ENCODE data around the gene CLEC14A.

Gene CLEC14A, protein sequence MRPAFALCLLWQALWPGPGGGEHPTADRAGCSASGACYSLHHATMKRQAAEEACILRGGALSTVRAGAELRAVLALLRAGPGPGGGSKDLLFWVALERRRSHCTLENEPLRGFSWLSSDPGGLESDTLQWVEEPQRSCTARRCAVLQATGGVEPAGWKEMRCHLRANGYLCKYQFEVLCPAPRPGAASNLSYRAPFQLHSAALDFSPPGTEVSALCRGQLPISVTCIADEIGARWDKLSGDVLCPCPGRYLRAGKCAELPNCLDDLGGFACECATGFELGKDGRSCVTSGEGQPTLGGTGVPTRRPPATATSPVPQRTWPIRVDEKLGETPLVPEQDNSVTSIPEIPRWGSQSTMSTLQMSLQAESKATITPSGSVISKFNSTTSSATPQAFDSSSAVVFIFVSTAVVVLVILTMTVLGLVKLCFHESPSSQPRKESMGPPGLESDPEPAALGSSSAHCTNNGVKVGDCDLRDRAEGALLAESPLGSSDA

DNA sequence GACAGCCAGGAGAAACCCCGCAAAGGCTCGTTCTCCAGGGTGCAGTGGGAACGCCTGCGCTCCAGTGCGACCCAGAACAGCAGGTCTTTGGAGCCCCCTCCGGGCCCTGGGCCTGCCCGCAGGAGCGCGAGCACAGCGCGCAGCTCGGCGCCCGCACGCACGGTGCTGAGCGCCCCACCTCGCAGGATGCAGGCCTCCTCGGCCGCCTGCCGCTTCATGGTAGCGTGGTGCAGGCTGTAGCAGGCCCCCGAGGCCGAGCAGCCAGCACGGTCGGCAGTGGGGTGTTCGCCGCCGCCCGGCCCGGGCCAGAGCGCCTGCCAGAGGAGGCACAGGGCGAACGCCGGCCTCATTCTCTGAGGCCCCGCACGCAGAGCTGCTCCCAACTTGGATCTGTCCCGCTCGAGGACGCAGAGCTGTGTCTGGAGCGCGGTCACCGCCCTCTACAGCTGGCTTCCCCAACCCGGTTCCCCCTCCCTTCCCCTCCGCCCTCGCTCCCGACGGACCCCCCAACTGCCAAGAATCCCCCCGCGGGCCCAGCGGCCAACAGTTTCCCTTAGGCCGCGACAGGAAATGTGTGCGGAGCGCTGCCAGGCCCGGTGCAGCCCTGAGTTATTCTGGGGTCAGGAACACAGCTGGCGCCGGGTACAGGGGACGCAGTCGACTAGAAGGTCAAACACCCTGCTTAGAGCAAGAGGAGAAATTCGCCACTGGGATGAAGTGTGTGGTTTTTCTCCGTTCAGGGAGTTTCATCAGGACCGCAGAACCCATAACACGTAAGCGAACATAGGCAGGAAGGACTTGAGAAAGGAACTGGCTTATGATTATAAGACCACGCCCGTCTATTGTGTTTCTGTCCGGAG, at the start of gene CLEC14A:
Gene CLEC14A, minus strand, starts transcription at position 421 of the 860 bp plus-strand sequence. Its CDS starts 71 bp downstream, at position 350.
- DNase-seq = no peak

GRCh38 chr14:38302966-38303365, 47.1 kb upstream of the CLEC14A start:
- no peak for DNase-seq

GRCh38 chr14:38302034-38302433, 46.1 kb upstream of the CLEC14A start:
- no peak for DNase-seq

GRCh38 chr14:38297681-38298080, 41.8 kb upstream of the CLEC14A start:
- no peak for DNase-seq

DNA sequence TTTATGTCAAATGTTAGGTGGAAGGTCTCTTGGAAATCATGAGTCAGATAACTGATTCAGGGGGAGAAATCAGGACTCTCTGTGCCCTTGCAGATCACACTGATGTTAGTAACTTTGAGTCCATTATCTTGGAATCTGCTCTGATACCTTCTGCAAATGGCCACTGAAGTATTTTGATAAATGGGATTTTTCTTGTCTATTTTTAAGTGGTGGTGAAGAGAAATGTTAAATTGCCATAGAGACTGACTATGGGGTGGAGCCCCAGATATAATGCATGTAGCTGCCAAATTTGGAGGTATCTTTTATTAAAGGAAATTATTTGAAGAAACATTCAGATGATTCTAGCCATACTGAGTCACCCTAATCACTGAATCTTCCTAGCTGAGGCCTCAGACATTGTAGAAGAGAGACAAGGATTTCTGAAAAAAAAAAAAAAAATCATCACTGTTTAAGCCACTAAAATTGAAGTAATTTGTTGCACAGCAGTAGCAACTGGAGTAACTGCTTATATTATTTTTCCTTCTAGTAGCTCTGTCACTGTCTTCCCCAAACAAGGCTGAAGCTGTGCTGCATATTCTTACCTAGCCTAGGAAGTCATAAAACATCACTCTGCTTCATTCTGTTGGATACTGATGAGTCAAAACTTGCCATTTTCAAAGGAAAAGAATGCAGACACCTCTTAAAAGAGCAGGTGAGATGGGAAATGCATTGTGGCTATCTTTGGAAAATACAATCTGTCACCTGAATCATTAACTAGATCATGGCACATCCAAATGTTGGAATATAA, 36.0 kb upstream of the CLEC14A start:
- DNase-seq = no peak

- DNase-seq = no peak
These were observed 34.8 kb upstream of the CLEC14A start for GRCh38 chr14:38290601-38291188.

- DNase-seq = no peak
These were observed 30.6 kb upstream of the CLEC14A start for GRCh38 chr14:38286452-38286851.

DNA sequence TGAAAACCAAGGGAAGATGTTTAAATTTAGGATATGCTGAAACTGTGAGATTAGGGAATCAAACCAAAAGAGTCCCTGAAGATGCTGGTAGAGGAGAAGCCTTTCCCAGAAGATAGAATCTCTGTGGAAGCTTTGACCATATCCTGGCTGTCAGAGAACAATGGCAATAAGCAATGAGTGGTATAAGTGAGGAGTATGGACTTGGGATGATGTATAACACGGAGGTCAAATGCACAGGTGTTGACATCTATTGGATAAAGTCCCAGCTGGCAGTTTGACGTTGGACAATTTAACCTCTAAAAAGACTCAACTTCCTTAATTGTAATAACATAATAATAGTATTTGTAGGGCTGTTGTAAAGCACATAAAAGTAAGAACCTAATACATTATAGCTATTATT, 30.1 kb upstream of the CLEC14A start:
- DNase-seq = no peak

DNA sequence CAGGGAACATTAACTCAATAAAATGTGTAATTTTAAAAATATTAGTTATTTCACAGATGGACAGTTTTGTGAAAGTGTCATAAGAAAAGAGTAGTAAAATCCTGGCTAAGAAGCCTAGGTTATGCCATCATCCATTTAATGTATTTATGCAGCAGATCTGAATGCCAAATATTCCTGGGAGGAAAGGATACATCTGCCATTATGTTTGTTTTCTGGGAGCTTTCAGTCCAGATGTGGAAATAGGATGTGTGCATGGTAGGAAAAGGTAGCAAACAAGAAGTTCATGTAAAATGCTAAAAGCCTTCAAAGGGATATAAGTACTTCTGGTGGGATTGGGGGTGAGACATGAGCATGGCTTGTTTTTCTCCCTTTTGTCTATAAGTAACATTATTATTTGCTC, 27.0 kb upstream of the CLEC14A start:
- no peak for DNase-seq

GRCh38 chr14:38280081-38280480, 24.2 kb upstream of the CLEC14A start:
- no peak for DNase-seq

DNA sequence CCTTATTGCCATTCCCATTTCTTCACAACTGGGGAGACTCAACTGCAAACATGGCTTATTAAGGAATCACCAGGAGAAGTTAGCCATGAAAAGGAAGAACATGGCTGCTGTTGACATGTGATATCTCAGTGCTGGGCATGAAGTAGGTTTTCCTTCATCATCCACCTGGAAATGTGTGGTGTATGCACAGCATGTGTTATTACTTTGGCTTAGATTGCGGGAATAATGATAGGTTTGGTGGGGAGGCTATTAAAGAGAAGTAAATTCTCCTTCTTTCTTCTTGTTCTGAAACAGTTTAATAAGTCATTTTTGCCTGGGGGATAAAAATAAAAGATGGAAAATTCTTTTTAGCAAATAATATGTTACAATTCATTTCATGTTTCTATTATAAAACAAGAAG, 23.7 kb upstream of the CLEC14A start:
- no peak for DNase-seq

DNA sequence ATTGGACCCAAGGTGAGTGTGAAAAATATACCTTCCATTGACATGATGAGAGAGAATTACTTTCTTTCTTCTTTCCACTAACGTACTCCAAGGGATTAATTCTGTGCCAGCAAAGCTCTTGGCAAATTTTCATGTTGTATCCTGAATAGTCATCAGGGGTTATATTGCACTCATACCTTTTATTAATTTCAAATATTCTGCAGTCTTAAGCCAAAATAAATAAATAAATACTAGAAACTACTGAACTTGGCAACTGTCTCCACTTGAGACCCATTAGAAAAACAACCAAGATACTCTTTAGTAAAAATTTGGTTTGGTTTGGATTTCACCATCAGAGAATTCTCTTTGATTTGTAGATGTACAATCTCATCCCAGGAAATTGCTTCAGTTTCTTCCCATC, 22.1 kb upstream of the CLEC14A start:
- DNase-seq = no peak

GRCh38 chr14:38262844-38263243, 7.0 kb upstream of the CLEC14A start:
- no peak for DNase-seq

DNA sequence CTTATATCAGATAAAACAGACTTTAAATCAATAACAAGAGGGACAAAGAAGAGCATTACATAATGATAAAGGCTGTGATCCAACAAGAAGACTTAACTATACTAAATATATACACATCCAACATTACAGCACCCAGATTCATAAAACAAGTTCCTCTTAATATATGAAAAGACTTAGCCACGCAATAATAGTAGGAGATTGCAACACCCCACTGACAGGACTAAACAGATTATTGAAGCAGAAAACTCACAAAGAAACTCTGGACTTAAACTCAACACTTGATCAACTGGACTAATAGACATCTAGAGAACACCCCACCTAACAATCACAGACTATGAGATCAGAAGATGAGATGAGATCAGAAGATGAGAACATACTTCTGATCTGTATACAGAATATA, 5.7 kb upstream of the CLEC14A start:
- no peak for DNase-seq

GRCh38 chr14:38257507-38257906, 1.6 kb upstream of the CLEC14A start:
- DNase-seq = no peak

DNA sequence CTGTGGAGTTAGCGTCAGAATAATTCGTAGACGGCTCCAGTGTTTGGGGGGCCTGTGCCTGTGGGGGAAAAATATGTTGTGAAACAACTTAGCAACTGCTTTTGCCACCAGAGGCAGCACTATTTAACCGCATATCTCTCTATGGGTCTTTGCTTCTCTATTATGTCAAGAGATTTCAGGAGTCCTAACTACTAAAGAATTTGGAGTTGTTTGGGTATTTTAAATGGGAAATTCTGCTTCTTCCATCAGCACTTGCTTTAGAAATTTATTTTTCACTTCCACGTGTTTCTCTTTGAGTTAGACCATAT, 594 bp upstream of the CLEC14A start:
- no peak for DNase-seq

DNA sequence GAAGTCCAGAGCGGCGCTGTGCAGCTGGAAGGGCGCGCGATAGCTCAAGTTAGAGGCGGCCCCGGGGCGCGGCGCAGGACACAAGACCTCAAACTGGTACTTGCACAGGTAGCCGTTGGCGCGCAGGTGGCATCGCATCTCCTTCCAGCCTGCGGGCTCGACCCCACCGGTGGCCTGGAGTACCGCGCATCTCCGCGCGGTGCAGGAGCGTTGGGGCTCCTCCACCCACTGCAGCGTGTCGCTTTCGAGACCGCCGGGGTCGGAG, 553 bp downstream of the CLEC14A start:
- peak in 1 of 4 experiments; percentile 2 for DNase-seq

- DNase-seq = no peak
These were observed 1.1 kb downstream of the CLEC14A start for GRCh38 chr14:38254571-38255407.

DNA sequence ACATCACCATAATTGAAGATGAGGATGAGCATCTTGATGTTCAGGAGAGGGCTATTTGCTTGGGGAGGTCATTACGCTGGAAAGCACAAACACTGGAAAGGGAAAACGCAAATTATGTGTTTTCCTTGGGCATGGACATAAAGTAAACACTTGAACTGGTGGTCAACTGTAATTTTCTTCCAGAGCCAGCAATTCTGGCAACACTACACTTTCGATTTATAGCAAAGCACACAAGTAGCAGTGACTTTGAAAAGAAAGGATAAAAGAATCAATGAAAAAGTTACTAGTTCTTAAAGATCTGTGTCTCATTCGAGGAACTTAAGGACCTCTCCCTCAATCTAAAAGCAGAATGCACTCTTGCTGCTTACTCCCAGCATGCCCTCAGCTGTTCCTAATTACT, 2.2 kb downstream of the CLEC14A start:
- no peak for DNase-seq

- no peak for DNase-seq
These were observed 3.7 kb downstream of the CLEC14A start for GRCh38 chr14:38252066-38252710.

GRCh38 chr14:38250331-38250730, 5.6 kb downstream of the CLEC14A start:
- no peak for DNase-seq
